Breast epithelium (tissue), 4 donors: ENCODE data around the gene ZFYVE26. TPM values are rescaled to one million over a fixed set of nuclear protein-coding genes. Genes with fewer than 3 reads are reported as not detected.

Experiments
- DNase-seq, 2 donors: peaks; one replicate each; pipeline ENCODE4 v3.0.0-alpha.2; 2019; ENCODE audit warnings: low spot score in 2 of 2
- H3K27ac ChIP-seq, 2 donors: fragments of 200-600 bp; sonication (generic) in 1 of 2; one replicate each; pipeline ENCODE4 v1.5.1; 2016 to 2019; ENCODE audit warnings: mild to moderate bottlenecking in 1 of 2
- H3K27me3 ChIP-seq, 2 donors: fragments of 200-600 bp; sonication (generic) in 1 of 2; one replicate each; pipeline versions ENCODE4 v1.5.1 to v1.6.0; 2017 to 2019; ENCODE audit warnings: control low read depth in 1 of 2, mild to moderate bottlenecking in 1 of 2
- H3K36me3 ChIP-seq: fragments of 200-600 bp; one replicate; pipeline ENCODE4 v1.5.1; 2019
- H3K4me1 ChIP-seq, 2 donors: fragments of 200-600 bp; sonication (generic); one replicate each; pipeline ENCODE4 v1.5.1; 2016 to 2019; ENCODE audit warnings: control low read depth in 1 of 2
- H3K4me3 ChIP-seq, 3 donors: fragments of 200-600 bp; sonication (generic); 1 replicate in 2 of 3; 2 replicates in 1 of 3; pipeline ENCODE4 v1.5.1; 2016 to 2019; ENCODE audit warnings: mild to moderate bottlenecking in 3 of 3, moderate library complexity in 2 of 3
- H3K9me3 ChIP-seq, 2 donors: fragments of 200-600 bp; sonication (generic) in 1 of 2; one replicate each; pipeline ENCODE4 v1.5.1; 2016 to 2019; ENCODE audit warnings: control low read depth in 1 of 2
- CTCF ChIP-seq, 3 donors: fragments of 450-650 bp; IDR thresholded peaks; one replicate each; pipeline ENCODE4 v1.5.1; 2016 to 2017; ENCODE audit warnings: antibody characterized with exemption in 3 of 3, mild to moderate bottlenecking in 3 of 3, moderate library complexity in 3 of 3
- POLR2A ChIP-seq: fragments of 450-650 bp; IDR thresholded peaks from one replicate; pipeline ENCODE4 v1.6.1; 2016; ENCODE audit warnings: antibody characterized with exemption, mild to moderate bottlenecking, moderate library complexity
- POLR2AphosphoS5 ChIP-seq, 3 donors: sonication (generic); formaldehyde crosslinking; IDR thresholded peaks; one replicate each; pipeline ENCODE4 v1.6.1; 2017; ENCODE audit warnings: antibody characterized with exemption in 3 of 3
- intact Hi-C: fragments of 100-400 bp; cut with DNase I; formaldehyde crosslinking; loops from one replicate; pipeline ENCODE4 v1.15.1; 2023; ENCODE audit warnings: low total_unique reads
- total RNA-seq, 3 donors: library from RNA; depleted of rRNA; stranded (reverse); fragments of >200 nt; gene quantifications; one replicate each; pipeline ENCODE4 v1.1.0, GENCODE V29; 2016

ZFYVE26 gene
- total RNA-seq, 3 donors from 2014 or later: 31.5 to 42.6 (median 36.3) TPM

GRCh38 chr14:67778792-67779191 is 37.6 kb downstream of the ZFYVE26 start:
- Histone ChIP-seq H3K36me3 (peaks cover 29% of the 10 kb centered on the region), H3K27me3 (no peaks in the 10 kb centered on the region), H3K9me3 (no peaks in the 10 kb centered on the region), H3K27ac (no peak overlapping the region), H3K4me3 (no peak overlapping the region), H3K4me1 (no peaks in the 10 kb centered on the region)
- no peak for DNase-seq
- intact Hi-C loops: no loop called here
- no peak for TF ChIP-seq POLR2A
- TF ChIP-seq CTCF (IDR thresholded peaks at IDR 0.05): no peak
- no peak for TF ChIP-seq POLR2AphosphoS5 (IDR thresholded peaks at IDR 0.05)

- TF ChIP-seq POLR2A (no peak), CTCF (IDR thresholded peaks at IDR 0.05) (no peak), POLR2AphosphoS5 (IDR thresholded peaks at IDR 0.05) (no peak)
- Histone ChIP-seq H3K36me3 (peaks cover 31% of the 10 kb centered on the region), H3K27me3 (no peaks in the 10 kb centered on the region), H3K4me3 (no peak overlapping the region), H3K27ac (no peak overlapping the region), H3K4me1 (no peaks in the 10 kb centered on the region), H3K9me3 (no peaks in the 10 kb centered on the region)
- no peak for DNase-seq
- intact Hi-C loops: no loop called here
These were observed 39.6 kb downstream of the ZFYVE26 start for GRCh38 chr14:67776653-67777322.

- Histone ChIP-seq H3K36me3 (peaks cover 32% of the 10 kb centered on the region), H3K27ac (no peak overlapping the region), H3K4me3 (no peak overlapping the region), H3K9me3 (no peaks in the 10 kb centered on the region), H3K4me1 (no peaks in the 10 kb centered on the region), H3K27me3 (no peaks in the 10 kb centered on the region)
- intact Hi-C loops: no loop called here
- TF ChIP-seq POLR2AphosphoS5 (IDR thresholded peaks at IDR 0.05) (no peak), CTCF (IDR thresholded peaks at IDR 0.05) (no peak), POLR2A (no peak)
- DNase-seq: no peak
These were observed 42.5 kb downstream of the ZFYVE26 start for GRCh38 chr14:67773844-67774377.

DNA sequence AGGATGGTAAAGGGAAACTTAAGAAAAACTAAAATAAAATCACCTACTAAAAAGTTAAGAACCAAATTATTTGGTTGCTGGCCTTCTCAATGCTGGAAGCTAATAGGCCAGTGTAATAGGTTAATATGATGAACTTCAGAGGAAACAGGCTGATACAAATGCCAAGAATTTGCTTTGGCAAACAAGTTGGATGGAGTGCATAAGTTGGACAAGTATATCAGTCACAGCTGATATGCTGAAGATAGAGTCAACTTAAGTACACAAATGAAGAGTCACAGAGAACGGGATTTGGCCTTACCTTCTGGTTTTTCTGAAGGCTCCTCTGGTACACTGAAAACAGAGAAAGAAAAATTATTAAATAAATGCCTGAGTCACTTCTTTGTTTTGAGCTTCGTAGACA is 48.2 kb downstream of the ZFYVE26 start:
- Histone ChIP-seq H3K36me3 (peaks cover 10% of the 10 kb centered on the region), H3K4me1 (no peaks in the 10 kb centered on the region), H3K27ac (no peak overlapping the region), H3K27me3 (no peaks in the 10 kb centered on the region), H3K4me3 (no peak overlapping the region), H3K9me3 (no peaks in the 10 kb centered on the region)
- no peak for TF ChIP-seq CTCF (IDR thresholded peaks at IDR 0.05)
- TF ChIP-seq POLR2AphosphoS5 (IDR thresholded peaks at IDR 0.05): no peak
- no peak for DNase-seq
- intact Hi-C loops: no loop called here

DNA sequence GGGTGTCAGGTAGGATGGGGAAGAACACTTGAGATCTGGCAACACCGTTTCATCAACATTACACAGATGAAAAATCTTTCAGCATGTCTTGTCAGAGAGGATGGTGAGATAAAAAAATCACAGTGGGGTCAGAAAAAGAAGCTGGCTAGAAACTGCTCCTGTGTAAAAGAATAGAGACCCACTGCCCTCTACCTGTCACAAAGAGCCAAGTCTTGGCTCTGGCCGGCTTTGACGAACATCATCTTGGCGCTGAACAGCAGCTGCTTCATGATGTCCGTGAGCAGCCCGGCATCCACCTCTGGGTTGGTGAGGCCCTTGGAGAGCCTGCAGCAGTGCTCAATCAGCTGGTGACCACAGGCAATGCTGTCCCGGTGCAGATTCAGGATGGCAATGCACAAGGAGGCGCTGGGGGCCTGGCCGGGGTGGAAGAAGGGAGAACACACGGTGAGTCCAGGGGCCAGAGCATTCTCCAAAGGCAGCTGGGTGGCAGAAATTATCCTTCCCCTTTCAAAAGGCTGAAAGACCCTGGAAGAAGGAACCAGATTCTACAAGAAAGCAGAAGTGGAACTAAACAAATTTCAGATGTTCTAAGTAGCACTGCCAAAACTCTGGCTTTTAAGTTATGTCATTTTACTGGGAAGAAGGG is 50.2 kb downstream of the ZFYVE26 start:
- H3K27ac ChIP-seq: no peak overlapping the region
- DNase-seq: no peak
- no peaks in the 10 kb centered on the region for H3K4me1 ChIP-seq
- intact Hi-C loops: no loop called here
- H3K27me3 ChIP-seq: no peaks in the 10 kb centered on the region
- TF ChIP-seq CTCF (IDR thresholded peaks at IDR 0.05): no peak
- no peak for TF ChIP-seq POLR2A
- no peak for TF ChIP-seq POLR2AphosphoS5 (IDR thresholded peaks at IDR 0.05)
- peaks cover 7% of the 10 kb centered on the region for H3K36me3 ChIP-seq
- H3K4me3 ChIP-seq: no peak overlapping the region
- no peaks in the 10 kb centered on the region for H3K9me3 ChIP-seq
